Loucy (cell line): Measurements from ENCODE around the gene EPB41L2.

Source experiments
- EZH2phosphoT487 ChIP-seq: fragments of 200-600 bp; IDR thresholded peaks from 2 replicates; pipeline ENCODE4 v1.6.1; 2018; ENCODE audit warnings: antibody characterized with exemption, mild to moderate bottlenecking, moderate library complexity, borderline replicate concordance
- TF ChIP-seq, protein P1 (sequence below): fragments of 200-600 bp; sonication (generic); conservative IDR thresholded peaks from 2 replicates; pipeline ENCODE4 v1.5.1; 2014; ENCODE audit warnings: mild to moderate bottlenecking, antibody characterized with exemption, low read length

DNA sequence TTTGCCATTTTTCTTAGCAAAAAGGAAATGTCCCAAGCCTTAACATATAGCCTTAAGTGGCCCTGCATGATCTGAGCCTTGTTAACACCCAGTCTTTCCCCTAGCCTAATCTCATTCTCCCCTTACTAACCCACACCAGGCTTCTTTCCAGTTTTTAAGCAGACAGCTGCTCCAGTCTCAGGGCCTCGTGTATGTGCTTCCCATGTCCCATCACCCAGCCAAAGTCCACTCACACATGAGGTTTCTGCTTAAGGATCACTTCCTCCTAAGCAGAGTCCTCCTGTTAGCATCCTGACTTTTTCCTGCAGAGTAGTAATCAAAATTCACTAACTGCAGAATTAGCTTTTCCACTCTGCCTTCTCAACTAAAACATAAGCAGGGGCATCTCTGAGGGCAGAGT, 139.7 kb downstream of the EPB41L2 start:
- TF ChIP-seq, protein P1, sequence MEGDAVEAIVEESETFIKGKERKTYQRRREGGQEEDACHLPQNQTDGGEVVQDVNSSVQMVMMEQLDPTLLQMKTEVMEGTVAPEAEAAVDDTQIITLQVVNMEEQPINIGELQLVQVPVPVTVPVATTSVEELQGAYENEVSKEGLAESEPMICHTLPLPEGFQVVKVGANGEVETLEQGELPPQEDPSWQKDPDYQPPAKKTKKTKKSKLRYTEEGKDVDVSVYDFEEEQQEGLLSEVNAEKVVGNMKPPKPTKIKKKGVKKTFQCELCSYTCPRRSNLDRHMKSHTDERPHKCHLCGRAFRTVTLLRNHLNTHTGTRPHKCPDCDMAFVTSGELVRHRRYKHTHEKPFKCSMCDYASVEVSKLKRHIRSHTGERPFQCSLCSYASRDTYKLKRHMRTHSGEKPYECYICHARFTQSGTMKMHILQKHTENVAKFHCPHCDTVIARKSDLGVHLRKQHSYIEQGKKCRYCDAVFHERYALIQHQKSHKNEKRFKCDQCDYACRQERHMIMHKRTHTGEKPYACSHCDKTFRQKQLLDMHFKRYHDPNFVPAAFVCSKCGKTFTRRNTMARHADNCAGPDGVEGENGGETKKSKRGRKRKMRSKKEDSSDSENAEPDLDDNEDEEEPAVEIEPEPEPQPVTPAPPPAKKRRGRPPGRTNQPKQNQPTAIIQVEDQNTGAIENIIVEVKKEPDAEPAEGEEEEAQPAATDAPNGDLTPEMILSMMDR: no peak
- no peak for TF ChIP-seq EZH2phosphoT487
